OCI-LY3 (cell line): Measurements from ENCODE around the gene NHEJ1.

ENCODE experiments used
- EZH2phosphoT487 ChIP-seq: fragments of 200-600 bp; shearing (Covaris generic); IDR thresholded peaks from 2 replicates; pipeline ENCODE4 v1.6.1; 2018; ENCODE audit warnings: antibody characterized with exemption, mixed run types, low read depth
- TF ChIP-seq, protein P1 (sequence below): fragments of 200-600, 300-600 bp; sonication (generic); IDR thresholded peaks from 2 replicates; pipeline ENCODE4 v1.5.1; 2014; ENCODE audit warnings: antibody characterized with exemption, low read length, low read depth

DNA sequence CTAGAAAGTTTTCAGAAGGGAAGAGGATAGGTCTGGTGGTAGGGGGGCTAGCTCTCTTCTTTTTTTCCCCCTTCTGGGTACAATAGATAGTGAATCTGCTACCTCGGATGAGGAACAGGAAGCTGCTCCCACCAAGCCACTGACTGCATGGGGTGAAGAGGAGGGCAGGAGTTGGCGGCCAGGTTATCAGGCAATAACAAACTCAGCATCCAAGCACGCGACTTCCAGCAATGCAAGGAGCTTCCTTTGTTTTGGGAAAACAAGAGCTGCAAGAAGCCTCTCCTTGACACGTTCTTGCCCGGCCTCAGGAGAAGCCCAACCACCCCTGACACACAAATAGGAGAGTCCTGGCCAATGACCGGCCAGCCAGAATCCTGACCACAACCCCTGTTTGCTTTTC, 32.2 kb downstream of the NHEJ1 start:
- TF ChIP-seq, protein P1, sequence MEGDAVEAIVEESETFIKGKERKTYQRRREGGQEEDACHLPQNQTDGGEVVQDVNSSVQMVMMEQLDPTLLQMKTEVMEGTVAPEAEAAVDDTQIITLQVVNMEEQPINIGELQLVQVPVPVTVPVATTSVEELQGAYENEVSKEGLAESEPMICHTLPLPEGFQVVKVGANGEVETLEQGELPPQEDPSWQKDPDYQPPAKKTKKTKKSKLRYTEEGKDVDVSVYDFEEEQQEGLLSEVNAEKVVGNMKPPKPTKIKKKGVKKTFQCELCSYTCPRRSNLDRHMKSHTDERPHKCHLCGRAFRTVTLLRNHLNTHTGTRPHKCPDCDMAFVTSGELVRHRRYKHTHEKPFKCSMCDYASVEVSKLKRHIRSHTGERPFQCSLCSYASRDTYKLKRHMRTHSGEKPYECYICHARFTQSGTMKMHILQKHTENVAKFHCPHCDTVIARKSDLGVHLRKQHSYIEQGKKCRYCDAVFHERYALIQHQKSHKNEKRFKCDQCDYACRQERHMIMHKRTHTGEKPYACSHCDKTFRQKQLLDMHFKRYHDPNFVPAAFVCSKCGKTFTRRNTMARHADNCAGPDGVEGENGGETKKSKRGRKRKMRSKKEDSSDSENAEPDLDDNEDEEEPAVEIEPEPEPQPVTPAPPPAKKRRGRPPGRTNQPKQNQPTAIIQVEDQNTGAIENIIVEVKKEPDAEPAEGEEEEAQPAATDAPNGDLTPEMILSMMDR = no peak
- TF ChIP-seq EZH2phosphoT487 = no peak
